MM.1S (cell line): ENCODE results near the gene PRXL2C.

ENCODE experiments used
- CTCF ChIP-seq: fragments of 300-600 bp; sonication (generic); IDR thresholded peaks from 2 replicates; pipeline ENCODE4 v1.5.1; 2016; ENCODE audit warnings: antibody characterized with exemption, low read length, mixed read lengths
- EZH2 ChIP-seq: fragments of 300-600 bp; sonication (generic); optimal IDR thresholded peaks from 2 replicates; pipeline ENCODE3; 2017; ENCODE audit warnings: low read depth, mild to moderate bottlenecking, antibody characterized with exemption, low read length, mixed read lengths

GRCh38 chr9:96661711-96662110, 6.6 kb upstream of the PRXL2C start:
- TF ChIP-seq CTCF (no peak), EZH2 (no peak)
